OCI-LY1 (cell line): ENCODE measurements around the gene RBM20.

Source experiments
- H2AFZ ChIP-seq: fragments of 200-600 bp; sonication (generic), shearing (Covaris generic); 2 replicates; pipeline ENCODE4 v1.6.0; 2014; ENCODE audit warnings: antibody characterized with exemption, mild to moderate bottlenecking, low read length
- H3F3A ChIP-seq: fragments of 200-600 bp; sonication (generic), shearing (Covaris generic); 2 replicates; pipeline ENCODE4 v1.6.0; 2014; ENCODE audit warnings: mild to moderate bottlenecking, antibody characterized with exemption, low read length, moderate library complexity; ENCODE audit not compliant: insufficient read depth
- H3K27ac ChIP-seq: fragments of 200-600 bp; sonication (generic); 2 replicates; pipeline ENCODE4 v1.5.1; 2014; ENCODE audit warnings: low read length, mixed run types, mild to moderate bottlenecking, low read depth; ENCODE audit not compliant: poor library complexity, severe bottlenecking
- H3K27me3 ChIP-seq: fragments of 200-600 bp; sonication (generic); 2 replicates; pipeline ENCODE4 v1.6.0; 2014; ENCODE audit warnings: antibody characterized with exemption, mild to moderate bottlenecking, low read length, moderate library complexity; ENCODE audit not compliant: insufficient read depth
- H3K36me3 ChIP-seq: fragments of 200-600 bp; sonication (generic); 2 replicates; pipeline ENCODE4 v1.6.1; 2014; ENCODE audit warnings: mild to moderate bottlenecking, antibody characterized with exemption, low read length, moderate library complexity, mixed read lengths; ENCODE audit not compliant: insufficient read depth
- H3K4me1 ChIP-seq: fragments of 200-600 bp; sonication (generic); 2 replicates; pipeline ENCODE4 v1.5.1; 2014; ENCODE audit warnings: mild to moderate bottlenecking, low read length, moderate library complexity; ENCODE audit not compliant: insufficient read depth, severe bottlenecking
- H3K4me2 ChIP-seq: fragments of 200-600 bp; sonication (generic), shearing (Covaris generic); 2 replicates; pipeline ENCODE4 v1.6.1; 2014; ENCODE audit warnings: low read length
- H3K4me3 ChIP-seq: fragments of 200-600 bp; sonication (generic); 2 replicates; pipeline ENCODE4 v1.5.1; 2014; ENCODE audit warnings: low read length, low read depth, mild to moderate bottlenecking, mixed read lengths; ENCODE audit not compliant: poor library complexity, severe bottlenecking
- H3K79me2 ChIP-seq: fragments of 200-600 bp; shearing (Covaris generic); 2 replicates; pipeline ENCODE4 v1.6.1; 2016; ENCODE audit warnings: mixed run types, low read length, mixed read lengths; ENCODE audit not compliant: insufficient read depth
- H3K9ac ChIP-seq: fragments of 200-600 bp; sonication (generic), shearing (Covaris generic); 2 replicates; pipeline ENCODE4 v1.6.1; 2014; ENCODE audit warnings: mild to moderate bottlenecking, low read length, mixed read lengths
- H3K9me2 ChIP-seq: fragments of 200-600 bp; sonication (generic), shearing (Covaris generic); 2 replicates; pipeline ENCODE4 v1.6.1; 2014; ENCODE audit warnings: low read depth, mild to moderate bottlenecking, low read length, mixed read lengths
- H3K9me3 ChIP-seq: fragments of 200-600 bp; shearing (Covaris generic); 2 replicates; pipeline ENCODE4 v1.6.1; 2014; ENCODE audit warnings: low read length, mixed read lengths
- H4K20me1 ChIP-seq: fragments of 200-600 bp; sonication (generic), shearing (Covaris generic); 2 replicates; pipeline ENCODE4 v1.6.0; 2016; ENCODE audit warnings: mild to moderate bottlenecking, low read length; ENCODE audit not compliant: insufficient read depth
- CTCF ChIP-seq: fragments of 200-600 bp; sonication (generic), shearing (Covaris generic); IDR thresholded peaks from 2 replicates; pipeline ENCODE4 v1.5.1; 2017; ENCODE audit warnings: mild to moderate bottlenecking, antibody characterized with exemption, low read length, moderate library complexity, mixed read lengths
- EZH2 ChIP-seq: fragments of 200-600 bp; sonication (generic), shearing (Covaris generic); IDR thresholded peaks from 2 replicates; pipeline ENCODE4 v1.8.0; 2017; ENCODE audit warnings: borderline replicate concordance, mixed run types, mild to moderate bottlenecking, antibody characterized with exemption, low read length, moderate library complexity, mixed read lengths

RBM20 gene

GRCh38 chr10:110613341-110613995 lies 30.7 kb upstream of the RBM20 start:
- Histone ChIP-seq H3K4me2 (peak overlapping the region; percentile 84), H2AFZ (no peak overlapping the region), H4K20me1 (no peaks in the 10 kb centered on the region), H3K79me2 (peaks cover 19% of the 10 kb centered on the region), H3K36me3 (peaks cover 33% of the 10 kb centered on the region), H3K4me3 (peak overlapping the region; percentile 71), H3K27ac (peak overlapping the region; percentile 95), H3K9ac (peak overlapping the region; percentile 74), H3K9me2 (no peaks in the 10 kb centered on the region), H3K27me3 (no peaks in the 10 kb centered on the region), H3K4me1 (peaks cover 93% of the 10 kb centered on the region), H3F3A (peaks cover 6% of the 10 kb centered on the region; the same call in 1 of the 2 replicates), H3K9me3 (no peaks in the 10 kb centered on the region)
- TF ChIP-seq CTCF (no peak; the same call in 1 of the 2 replicates), EZH2 (no peak)

- H3K9me2 ChIP-seq, result no peaks in the 10 kb centered on the region
- H3K9me3 ChIP-seq, result no peaks in the 10 kb centered on the region
- H4K20me1 ChIP-seq, result no peaks in the 10 kb centered on the region
- H2AFZ ChIP-seq, result no peak overlapping the region
- H3K4me1 ChIP-seq, result peaks cover 93% of the 10 kb centered on the region
- TF ChIP-seq EZH2, result no peak
- no peak for TF ChIP-seq CTCF
- H3K4me3 ChIP-seq, result peak overlapping the region; percentile 71
- peaks cover 6% of the 10 kb centered on the region; the same call in 1 of the 2 replicates for H3F3A ChIP-seq
- H3K27ac ChIP-seq, result peak overlapping the region; percentile 95
- H3K79me2 ChIP-seq, result peaks cover 15% of the 10 kb centered on the region
- peak overlapping the region; percentile 74 for H3K9ac ChIP-seq
- H3K4me2 ChIP-seq, result peak overlapping the region; percentile 84
- no peaks in the 10 kb centered on the region for H3K27me3 ChIP-seq
- H3K36me3 ChIP-seq, result peaks cover 28% of the 10 kb centered on the region
Measured at GRCh38 chr10:110613996-110614495, 30.1 kb upstream of the RBM20 start.

- peak overlapping the region; percentile 95 for H3K27ac ChIP-seq
Measured at GRCh38 chr10:110615057-110615747, 28.9 kb upstream of the RBM20 start.

More at GRCh38 chr10:110615057-110615747, 28.9 kb upstream of the RBM20 start:
- Histone ChIP-seq H2AFZ (no peak overlapping the region), H3F3A (peaks cover 6% of the 10 kb centered on the region; the same call in 1 of the 2 replicates), H3K9me3 (no peaks in the 10 kb centered on the region), H3K9ac (peak overlapping the region; percentile 74), H3K4me1 (peaks cover 92% of the 10 kb centered on the region), H3K79me2 (peaks cover 5% of the 10 kb centered on the region), H3K9me2 (no peaks in the 10 kb centered on the region), H4K20me1 (no peaks in the 10 kb centered on the region), H3K36me3 (peaks cover 19% of the 10 kb centered on the region; the same call in 1 of the 2 replicates), H3K4me3 (no peak overlapping the region), H3K4me2 (peak overlapping the region; percentile 84; the same call in 1 of the 2 replicates), H3K27me3 (no peaks in the 10 kb centered on the region)
- TF ChIP-seq CTCF (no peak), EZH2 (no peak)
